ENCODE data around the gene SCRN1. TPM values are rescaled to one million over a fixed set of nuclear protein-coding genes. Genes with fewer than 3 reads are reported as not detected.

Gene SCRN1
- total and polyA plus RNA-seq, 9 donors, result 23.4 to 84.0 (median 63.3) TPM

GRCh38 chr7:29957521-29958310, 31.9 kb downstream of the SCRN1 start:
- DNase-seq, result no peak
- intact Hi-C loops (cut with DNase I), result no loop called here
- H3K4me1 ChIP-seq (ENCODE audit: insufficient read depth), result no peaks in the 10 kb centered on the region
- H3K36me3 ChIP-seq, result no peaks in the 10 kb centered on the region
- H3K4me3 ChIP-seq, result no peak overlapping the region
- H3K27ac ChIP-seq, result no peak overlapping the region
- H3K27me3 ChIP-seq, result no peaks in the 10 kb centered on the region
- TF ChIP-seq EP300 (IDR thresholded peaks at IDR 0.05), result no peak
- no peak for TF ChIP-seq POLR2A (IDR thresholded peaks at IDR 0.05)
- no peak for TF ChIP-seq CTCF (IDR thresholded peaks at IDR 0.05)
- WGBS, 3 donors, result 88 to 89% (median 88%) methylated on average over 9 of the region's 9 CpGs
- H3K9me3 ChIP-seq, result no peaks in the 10 kb centered on the region

- WGBS, 3 donors, result 82 to 89% (median 87%) methylated on average over 3 of the region's 3 CpGs
- no peak overlapping the region for H3K27ac ChIP-seq
- H3K36me3 ChIP-seq, result no peaks in the 10 kb centered on the region
- no peaks in the 10 kb centered on the region for H3K4me1 ChIP-seq (ENCODE audit: insufficient read depth)
- H3K4me3 ChIP-seq, result no peak overlapping the region
- no peaks in the 10 kb centered on the region for H3K9me3 ChIP-seq
- DNase-seq, result no peak
- intact Hi-C loops (cut with DNase I), result no loop called here
- TF ChIP-seq EP300 (IDR thresholded peaks at IDR 0.05), result no peak
- no peak for TF ChIP-seq CTCF (IDR thresholded peaks at IDR 0.05)
- no peak for TF ChIP-seq POLR2A (IDR thresholded peaks at IDR 0.05)
- H3K27me3 ChIP-seq, result no peaks in the 10 kb centered on the region
Measured at GRCh38 chr7:29956487-29956836, 33.1 kb downstream of the SCRN1 start.

- H3K4me1 ChIP-seq (ENCODE audit: insufficient read depth), result no peaks in the 10 kb centered on the region
- no peak overlapping the region for H3K4me3 ChIP-seq
- 79 to 85% (median 84%) methylated on average over 8 of the region's 8 CpGs for WGBS, 3 donors
- no peaks in the 10 kb centered on the region for H3K27me3 ChIP-seq
- no peaks in the 10 kb centered on the region for H3K9me3 ChIP-seq
- TF ChIP-seq EP300 (IDR thresholded peaks at IDR 0.05), result no peak
- no peaks in the 10 kb centered on the region for H3K36me3 ChIP-seq
- intact Hi-C loops (cut with DNase I), result no loop called here
- DNase-seq, result no peak
- no peak overlapping the region for H3K27ac ChIP-seq
Measured at GRCh38 chr7:29955799-29956486, 33.7 kb downstream of the SCRN1 start.

- TF ChIP-seq POLR2A (IDR thresholded peaks at IDR 0.05) (no peak), EP300 (IDR thresholded peaks at IDR 0.05) (no peak), CTCF (IDR thresholded peaks at IDR 0.05) (no peak)
- intact Hi-C loops (cut with DNase I), result no loop called here
- H3K4me3 ChIP-seq, result no peak overlapping the region
- H3K27ac ChIP-seq, result no peak overlapping the region
- H3K9me3 ChIP-seq, result no peaks in the 10 kb centered on the region
- no peaks in the 10 kb centered on the region for H3K27me3 ChIP-seq
- no peaks in the 10 kb centered on the region for H3K4me1 ChIP-seq (ENCODE audit: insufficient read depth)
- DNase-seq, result no peak
- 86 to 90% (median 88%) methylated on average over 7 of the region's 7 CpGs for WGBS, 3 donors
- H3K36me3 ChIP-seq, result no peaks in the 10 kb centered on the region
Measured at GRCh38 chr7:29955075-29955792, 34.4 kb downstream of the SCRN1 start.

Data from ovary (tissue), 9 donors.